ENCODE results near the gene USP3. TPM values are rescaled to one million over a fixed set of nuclear protein-coding genes. Genes with fewer than 3 reads are reported as not detected.

Gene USP3
- total RNA-seq, 1 experiment from 2014 or later, result 70.2 TPM

GRCh38 chr15:63509056-63509954 lies 4.9 kb downstream of the USP3 start:
- no peak for TF ChIP-seq CTCF (IDR thresholded peaks at IDR 0.05; ENCODE audit: unreplicated experiment)
- no peak for DNase-seq (ENCODE audit: unreplicated experiment)
- Mint-ChIP-seq H3K9me3 (ENCODE audit: unreplicated experiment) (no peaks in the 10 kb centered on the region), H3K27me3 (ENCODE audit: insufficient read depth, unreplicated experiment) (no peaks in the 10 kb centered on the region), H3K27ac (ENCODE audit: low read depth, unreplicated experiment) (peak overlapping the region; percentile 73), H3K4me1 (ENCODE audit: insufficient read depth, unreplicated experiment) (peaks cover 49% of the 10 kb centered on the region), H3K36me3 (ENCODE audit: insufficient read depth, unreplicated experiment) (peaks cover 8% of the 10 kb centered on the region), H3K4me3 (ENCODE audit: unreplicated experiment) (peak overlapping the region; percentile 53)
- intact Hi-C loops (cut with micrococcal nuclease), result loop anchor here (10.0 kb wide), 1 partner anchor 105 kb away; no protein-coding TSS in a partner anchor
- BruUV-seq (replicated peaks), result no TSS peak
- ChIA-PET CTCF (interaction anchor here (0.8 to 1.5 kb wide), 4 partner anchors 12 to 90 kb away, joined by 4 to 8 read pairs (median 4); partner anchors contain the start of gene FBXL22), POLR2A (interaction anchor here (0.6 to 8.4 kb wide), 21 partner anchors 7 to 584 kb away, joined by 3 to 366 read pairs (median 5); partner anchors contain the start of genes CIAO2A and FBXL22)

- Mint-ChIP-seq H3K36me3 (ENCODE audit: insufficient read depth, unreplicated experiment) (peaks cover 8% of the 10 kb centered on the region), H3K4me3 (ENCODE audit: unreplicated experiment) (peak overlapping the region; percentile 53), H3K4me1 (ENCODE audit: insufficient read depth, unreplicated experiment) (peaks cover 58% of the 10 kb centered on the region), H3K27ac (ENCODE audit: low read depth, unreplicated experiment) (peak overlapping the region; percentile 73), H3K27me3 (ENCODE audit: insufficient read depth, unreplicated experiment) (no peaks in the 10 kb centered on the region), H3K9me3 (ENCODE audit: unreplicated experiment) (no peaks in the 10 kb centered on the region)
- DNase-seq (ENCODE audit: unreplicated experiment), result peak; percentile 56
- ChIA-PET POLR2A (interaction anchor here (0.6 to 3.1 kb wide), 19 partner anchors 8 to 583 kb away, joined by 3 to 49 read pairs (median 4); partner anchors contain the start of gene CIAO2A), CTCF (interaction anchor here (0.8 to 1.5 kb wide), 4 partner anchors 11 to 89 kb away, joined by 4 to 8 read pairs (median 4); partner anchors contain the start of gene FBXL22)
- intact Hi-C loops (cut with micrococcal nuclease), result loop anchor here (10.0 kb wide), 1 partner anchor 105 kb away; no protein-coding TSS in a partner anchor
- no TSS peak for BruUV-seq (replicated peaks)
- TF ChIP-seq CTCF (IDR thresholded peaks at IDR 0.05; ENCODE audit: unreplicated experiment), result no peak
Measured at GRCh38 chr15:63509955-63510940, 5.9 kb downstream of the USP3 start.

- H3K9me3 Mint-ChIP-seq (ENCODE audit: unreplicated experiment), result no peaks in the 10 kb centered on the region
- POLR2A ChIA-PET, result interaction anchor here (0.6 to 14.2 kb wide), 7 partner anchors 7 to 80 kb away, joined by 3 to 366 read pairs (median 27); partner anchors contain the start of gene USP3
- no peaks in the 10 kb centered on the region for H3K36me3 Mint-ChIP-seq (ENCODE audit: insufficient read depth, unreplicated experiment)
- BruUV-seq (replicated peaks), result no TSS peak
- intact Hi-C loops (cut with micrococcal nuclease), result no loop called here
- peak overlapping the region; percentile 30 for H3K4me3 Mint-ChIP-seq (ENCODE audit: unreplicated experiment)
- DNase-seq (ENCODE audit: unreplicated experiment), result no peak
- CTCF ChIA-PET, result interaction anchor here (0.6 kb wide), 1 partner anchor 840 kb away, joined by 3 read pairs; no protein-coding TSS in a partner anchor
- peak overlapping the region; percentile 75 for H3K27ac Mint-ChIP-seq (ENCODE audit: low read depth, unreplicated experiment)
- peaks cover 66% of the 10 kb centered on the region for H3K4me1 Mint-ChIP-seq (ENCODE audit: insufficient read depth, unreplicated experiment)
- no peak for TF ChIP-seq CTCF (IDR thresholded peaks at IDR 0.05; ENCODE audit: unreplicated experiment)
- H3K27me3 Mint-ChIP-seq (ENCODE audit: insufficient read depth, unreplicated experiment), result no peaks in the 10 kb centered on the region
Measured at GRCh38 chr15:63512148-63512547, 7.8 kb downstream of the USP3 start.

Data from MCF 10A (cell line).